Body of pancreas (tissue), 4 donors: ENCODE results near the gene PHF13. TPM values are rescaled to one million over a fixed set of nuclear protein-coding genes. Genes with fewer than 3 reads are reported as not detected.

Experiments
- ATAC-seq: fragments of 150-250 bp; one replicate; pipeline ENCODE4 v1.9.1; 2016
- DNase-seq, 4 donors: peaks; one replicate each; pipeline ENCODE4 v3.0.0-alpha.2; 2019
- H3K27ac ChIP-seq, 4 donors: fragments of 200-600 bp; sonication (generic); 1 replicate in 3 of 4; 2 replicates in 1 of 4; pipeline versions ENCODE4 v1.5.1 to v1.6.1; 2016 to 2019; ENCODE audit warnings: mild to moderate bottlenecking in 1 of 4, mixed read lengths in 1 of 4, moderate library complexity in 1 of 4
- H3K27me3 ChIP-seq, 2 donors: fragments of 200-600 bp; sonication (generic); one replicate each; pipeline ENCODE4 v1.6.0; 2016; ENCODE audit warnings: mild to moderate bottlenecking in 1 of 2
- H3K36me3 ChIP-seq, 2 donors: fragments of 200-600 bp; sonication (generic); replicated peaks in 1 of 2; 2 replicates each; pipeline ENCODE4 v1.5.1; 2016; ENCODE audit warnings: low read depth in 2 of 2; ENCODE audit not compliant: insufficient read depth in 1 of 2
- H3K4me1 ChIP-seq: fragments of 200-600 bp; sonication (generic); one replicate; pipeline ENCODE4 v1.6.0; 2016
- H3K4me3 ChIP-seq, 2 donors: fragments of 200-600 bp; sonication (generic); 1 replicate in 1 of 2; 2 replicates in 1 of 2; pipeline ENCODE4 v1.5.1; 2016 to 2019
- H3K9me3 ChIP-seq, 3 donors: fragments of 200-600 bp; sonication (generic); 1 replicate in 2 of 3; 2 replicates in 1 of 3; pipeline ENCODE4 v1.5.1; 2016
- CTCF ChIP-seq, 7 experiments: fragments of 450-650 bp in 4 of 7; fragments of 200-600 bp in 3 of 7; sonication (generic) in 3 of 7; IDR thresholded peaks; one replicate each; pipeline ENCODE4 v1.5.1; 2016 to 2019; ENCODE audit warnings: antibody characterized with exemption in 7 of 7
- POLR2A ChIP-seq, 3 donors: fragments of 450-650 bp; IDR thresholded peaks; one replicate each; pipeline ENCODE4 v1.6.1; 2016; ENCODE audit warnings: antibody characterized with exemption in 3 of 3, mild to moderate bottlenecking in 2 of 3
- WGBS, 2 donors: methylation state at CpG; one replicate each; pipeline ENCODE4 v1.1.5; 2017; 5-methylcytosine and 5-hydroxymethylcytosine counted together
- intact Hi-C: fragments of 100-400 bp; cut with DNase I; formaldehyde crosslinking; loops from one replicate; pipeline ENCODE4 v1.15.1; 2023
- total RNA-seq, 2 donors: library from RNA; depleted of rRNA; stranded (reverse); fragments of >200 nt; gene quantifications; one replicate each; pipeline ENCODE4 v1.1.0, GENCODE V29; 2016

Gene PHF13
- total RNA-seq, 2 donors from 2014 or later, result 6.2 to 9.6 TPM

GRCh38 chr1:6614929-6615785 lies 1.6 kb downstream of the PHF13 start:
- WGBS, 2 donors, result 2 to 4% methylated on average over 29 to 69 of the region's 82 CpGs
- H3K36me3 ChIP-seq, result peaks cover 0 to 2% of the 10 kb centered on the region in 2 donors
- peak overlapping the region; percentile 53 to 88 (median 78) for H3K27ac ChIP-seq
- ATAC-seq (no peak), DNase-seq (peak in 1 of 4 donors; percentile 35)
- TF ChIP-seq CTCF (IDR thresholded peaks at IDR 0.05) (no peak), POLR2A (IDR thresholded peaks at IDR 0.05) (no peak)
- intact Hi-C loops, result no loop called here
- H3K9me3 ChIP-seq, result no peaks in the 10 kb centered on the region
- no peaks in the 10 kb centered on the region for H3K27me3 ChIP-seq
- H3K4me3 ChIP-seq, result peak overlapping the region; percentile 52 to 92
- H3K4me1 ChIP-seq, result peaks cover 23% of the 10 kb centered on the region

- H3K27ac ChIP-seq, result no peak overlapping the region
- ATAC-seq (no peak), DNase-seq (no peak)
- no peak overlapping the region for H3K4me3 ChIP-seq
- peaks cover 7% of the 10 kb centered on the region for H3K4me1 ChIP-seq
- 86 to 94% methylated on average over 4 of the region's 4 CpGs for WGBS, 2 donors
- no peak for TF ChIP-seq CTCF (IDR thresholded peaks at IDR 0.05)
- no peak for TF ChIP-seq POLR2A (IDR thresholded peaks at IDR 0.05)
- H3K36me3 ChIP-seq, result peaks cover 0 to 10% of the 10 kb centered on the region in 2 donors
- intact Hi-C loops, result no loop called here
- no peaks in the 10 kb centered on the region for H3K27me3 ChIP-seq
- no peaks in the 10 kb centered on the region for H3K9me3 ChIP-seq
These were observed 5.5 kb downstream of the PHF13 start for GRCh38 chr1:6619045-6619444.

- TF ChIP-seq POLR2A (IDR thresholded peaks at IDR 0.05) (no peak), CTCF (IDR thresholded peaks at IDR 0.05) (no peak)
- no peak overlapping the region for H3K27ac ChIP-seq
- WGBS, 2 donors, result 90 to 94% methylated on average over 30 to 41 of the region's 41 CpGs
- H3K27me3 ChIP-seq, result no peaks in the 10 kb centered on the region
- no peak for DNase-seq
- H3K4me1 ChIP-seq, result peaks cover 16% of the 10 kb centered on the region
- no peak overlapping the region for H3K4me3 ChIP-seq
- no peak for ATAC-seq
- intact Hi-C loops, result no loop called here
- peaks cover 0 to 10% of the 10 kb centered on the region in 2 donors for H3K36me3 ChIP-seq
- H3K9me3 ChIP-seq, result no peaks in the 10 kb centered on the region
These were observed 8.2 kb downstream of the PHF13 start for GRCh38 chr1:6621429-6622391.

GRCh38 chr1:6622396-6623152 lies 9.0 kb downstream of the PHF13 start:
- H3K27ac ChIP-seq, result no peak overlapping the region
- H3K27me3 ChIP-seq, result no peaks in the 10 kb centered on the region
- TF ChIP-seq POLR2A (IDR thresholded peaks at IDR 0.05), result no peak
- no peak for TF ChIP-seq CTCF (IDR thresholded peaks at IDR 0.05)
- intact Hi-C loops, result no loop called here
- peaks cover 0 to 10% of the 10 kb centered on the region in 2 donors for H3K36me3 ChIP-seq
- H3K4me1 ChIP-seq, result peaks cover 25% of the 10 kb centered on the region
- no peak for DNase-seq
- no peak for ATAC-seq
- H3K4me3 ChIP-seq, result no peak overlapping the region
- WGBS, 2 donors, result 89 to 96% methylated on average over 7 to 10 of the region's 10 CpGs
- H3K9me3 ChIP-seq, result no peaks in the 10 kb centered on the region
